IPS-NIHi11 (cell line): ENCODE results near the gene CGNL1.
A peak's percentile ranks its signal among the peaks of the same experiment; 100 is the strongest.

Experiments
- DNase-seq: peaks from one replicate; pipeline ENCODE4 v3.0.0; 2012; ENCODE audit warnings: mixed read lengths, low spot score

CGNL1 gene

GRCh38 chr15:57375827-57376695, at the start of gene CGNL1:
TSS of gene CGNL1 (plus strand) at chr15:57376505. CDS start at chr15:57438000, 61,495 bp downstream.
- DNase-seq, result peak; percentile 92

GRCh38 chr15:57327985-57328471, 48.3 kb upstream of the CGNL1 start:
- DNase-seq, result no peak

DNA sequence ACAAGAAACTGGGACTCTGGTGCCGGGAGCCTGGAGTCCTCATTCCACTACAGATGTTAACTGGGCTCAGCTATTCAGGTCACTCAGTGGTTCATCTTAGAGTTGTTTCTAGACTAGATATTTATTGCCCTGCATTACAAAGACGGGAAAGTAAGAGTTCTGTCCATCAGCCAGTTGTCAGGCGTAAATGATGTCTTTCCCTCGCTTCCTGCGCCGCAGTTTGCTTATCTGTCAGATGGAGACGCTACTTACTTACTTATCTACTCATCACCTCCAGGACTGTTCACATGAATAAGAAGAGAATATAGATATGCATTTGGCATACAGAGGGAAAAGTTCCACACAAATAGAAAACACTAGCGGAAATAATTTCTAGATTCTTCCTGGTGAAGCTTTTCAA, 47.8 kb upstream of the CGNL1 start:
- no peak for DNase-seq

DNA sequence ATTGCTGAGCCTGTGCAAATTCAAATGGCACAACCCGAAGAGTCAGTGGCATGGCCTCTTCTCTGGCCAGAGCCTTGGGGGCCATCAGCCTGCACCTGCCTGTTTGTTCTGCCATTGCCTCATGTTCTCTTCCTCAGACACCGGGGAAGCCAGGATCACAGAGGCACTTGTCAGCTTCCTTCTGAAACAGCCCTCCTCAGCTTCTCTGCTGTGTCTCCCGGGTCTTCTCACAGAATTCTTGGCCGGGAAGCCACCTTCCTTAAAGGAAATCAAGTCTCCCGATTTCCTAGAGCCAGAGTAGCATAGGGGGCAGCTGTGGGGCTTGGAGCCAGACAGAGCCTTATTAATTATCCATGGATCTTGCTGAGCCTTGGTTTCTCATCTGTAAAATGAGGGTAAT, 47.4 kb upstream of the CGNL1 start:
- no peak for DNase-seq

- DNase-seq, result no peak
Measured at GRCh38 chr15:57329582-57330367, 46.5 kb upstream of the CGNL1 start.

DNA sequence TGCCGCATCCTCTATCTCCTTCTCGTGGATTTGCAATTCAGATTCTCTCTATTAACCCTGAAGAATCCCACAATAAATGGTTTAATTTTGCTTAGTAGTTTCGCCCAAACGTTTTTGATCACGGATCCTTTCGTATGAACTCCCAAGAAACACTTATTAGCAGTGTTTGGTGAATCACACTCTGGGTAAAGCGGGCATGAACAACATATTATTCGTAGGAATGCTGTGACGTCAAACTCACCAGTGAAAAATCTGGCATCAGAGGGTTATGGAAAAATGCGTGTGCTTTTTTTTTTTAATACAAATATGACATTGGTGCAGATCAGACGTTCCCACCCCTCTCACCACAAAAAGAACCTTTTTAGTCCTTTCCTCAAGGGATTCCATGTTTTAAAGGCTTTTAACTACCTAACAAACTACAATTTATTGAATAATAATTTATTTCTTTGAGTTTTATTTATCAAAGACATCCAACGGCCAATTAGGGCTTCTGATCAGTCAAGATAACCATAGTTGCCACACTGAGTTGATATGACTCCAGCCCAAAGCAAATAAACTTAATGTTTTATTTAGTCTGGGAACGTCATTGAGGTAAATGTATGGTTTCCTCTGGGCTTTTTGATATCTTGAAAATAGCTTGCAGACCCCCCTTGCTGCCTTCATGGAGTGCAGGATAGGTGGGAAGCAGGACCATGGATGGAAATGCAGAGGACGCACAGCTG, 45.5 kb upstream of the CGNL1 start:
- DNase-seq, result no peak

- DNase-seq, result no peak
Measured at GRCh38 chr15:57332326-57332725, 44.0 kb upstream of the CGNL1 start.

DNA sequence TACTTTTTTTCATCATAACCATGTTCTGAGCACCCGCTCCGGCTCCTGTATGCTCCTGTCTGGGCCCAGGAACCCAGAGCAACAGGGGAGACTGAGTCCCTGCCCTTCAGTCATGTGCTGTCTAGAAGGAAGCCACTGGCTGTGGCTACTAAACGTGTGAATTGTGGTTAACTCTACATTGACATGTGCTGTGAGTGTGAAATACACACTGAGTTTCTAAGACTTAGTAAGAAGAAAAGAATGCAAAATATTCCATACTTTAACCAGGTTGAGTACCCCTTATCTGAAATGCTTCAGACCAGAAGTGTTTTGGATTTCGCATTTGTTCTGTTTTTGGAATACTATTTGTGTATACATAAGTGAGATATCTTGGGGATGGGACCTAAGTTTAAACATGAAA, 42.8 kb upstream of the CGNL1 start:
- no peak for DNase-seq

DNA sequence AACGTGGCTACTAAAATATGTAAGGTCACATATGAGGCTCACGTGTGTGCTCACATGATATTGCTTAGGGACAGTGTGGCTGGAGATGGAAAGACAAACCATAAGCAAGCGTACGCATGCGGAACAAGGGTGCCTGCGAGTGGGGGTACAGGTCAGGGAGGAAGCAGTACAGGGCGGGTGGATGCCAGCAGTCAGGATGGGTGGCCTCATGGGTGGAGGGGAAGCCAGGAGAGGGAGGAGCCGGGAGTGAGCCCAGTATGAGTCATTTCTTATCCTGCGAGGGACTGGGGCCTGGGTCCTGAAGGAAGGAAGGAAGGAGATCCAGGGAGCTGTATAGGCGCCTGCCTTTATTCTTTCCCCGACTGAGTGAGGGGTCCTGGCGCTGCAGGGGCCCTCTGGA, 42.0 kb upstream of the CGNL1 start:
- DNase-seq, result no peak

- no peak for DNase-seq
Measured at GRCh38 chr15:57335293-57335715, 41.0 kb upstream of the CGNL1 start.

GRCh38 chr15:57335719-57336118, 40.6 kb upstream of the CGNL1 start:
- DNase-seq, result no peak

DNA sequence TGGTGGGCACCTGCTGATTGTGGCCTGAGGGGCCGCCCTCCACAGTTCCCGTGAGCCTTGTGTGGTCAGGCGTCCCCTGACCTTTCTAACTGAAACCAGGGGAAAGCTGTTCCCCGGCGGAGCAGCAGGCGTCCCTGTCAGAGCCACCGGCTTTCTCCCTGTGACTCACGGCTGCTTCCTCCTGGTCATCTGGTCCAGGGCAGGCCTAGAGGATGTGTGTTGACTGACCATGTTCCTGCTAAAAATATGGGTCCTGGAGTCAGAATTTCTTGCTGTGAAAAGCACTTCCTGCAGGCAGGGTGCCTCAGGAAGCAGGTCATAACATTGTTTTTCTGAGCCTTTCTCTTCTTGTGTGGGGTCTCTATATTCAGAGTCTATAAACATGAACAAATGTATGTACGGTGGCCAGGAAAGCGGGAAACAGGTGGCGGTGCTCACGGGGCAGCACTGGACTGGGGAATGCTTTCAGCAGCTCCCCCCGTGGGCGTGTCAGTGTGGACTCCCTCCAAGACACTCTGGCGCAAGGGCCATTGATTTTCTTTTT, 38.4 kb upstream of the CGNL1 start:
- no peak for DNase-seq

DNA sequence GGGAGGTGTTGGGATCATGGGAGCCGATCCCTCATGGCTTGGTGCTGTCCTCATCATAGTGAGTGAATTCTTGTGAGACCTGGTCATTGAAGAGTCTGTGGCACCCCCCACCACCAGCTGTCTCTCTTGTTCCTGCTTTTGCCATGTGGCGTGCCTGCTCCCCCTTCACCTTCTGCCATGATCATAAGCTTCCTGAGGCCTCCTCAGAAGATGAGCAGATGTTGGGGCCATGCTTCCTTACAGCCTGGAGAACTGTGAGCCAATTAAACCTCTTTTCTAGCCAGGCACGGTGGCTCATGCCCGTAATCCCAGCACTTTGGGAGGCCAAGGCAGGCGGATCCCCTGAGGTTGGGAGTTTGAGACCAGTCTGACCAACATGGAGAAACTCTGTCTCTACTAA, 37.0 kb upstream of the CGNL1 start:
- no peak for DNase-seq

DNA sequence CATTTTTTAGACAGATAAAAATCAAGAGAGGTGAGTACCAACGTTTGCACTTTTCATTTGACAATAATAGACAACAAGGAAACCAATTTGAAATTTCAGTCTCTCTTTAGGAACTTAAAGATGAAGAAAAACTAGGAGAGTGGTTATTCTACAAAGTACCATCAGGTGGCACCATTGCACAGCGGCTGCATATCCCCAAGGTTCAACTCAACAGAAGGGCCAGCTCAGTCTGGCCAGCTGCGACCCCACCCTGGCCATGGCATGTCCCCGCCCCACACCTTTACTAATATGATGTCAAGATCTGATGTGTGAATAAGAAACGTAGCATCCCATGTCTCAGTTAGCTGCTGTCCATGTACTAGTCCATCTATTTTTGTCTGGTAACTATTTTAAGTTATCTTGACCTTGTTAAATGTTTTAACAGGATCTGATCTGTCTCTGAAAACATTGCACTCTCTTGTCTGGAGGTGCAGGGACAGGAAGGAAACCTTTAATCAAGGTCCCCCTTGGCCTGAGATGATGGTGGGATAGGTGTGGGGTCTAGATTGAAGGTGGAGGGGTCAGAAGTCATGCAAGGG, 35.5 kb upstream of the CGNL1 start:
- DNase-seq, result peak; percentile 74

DNA sequence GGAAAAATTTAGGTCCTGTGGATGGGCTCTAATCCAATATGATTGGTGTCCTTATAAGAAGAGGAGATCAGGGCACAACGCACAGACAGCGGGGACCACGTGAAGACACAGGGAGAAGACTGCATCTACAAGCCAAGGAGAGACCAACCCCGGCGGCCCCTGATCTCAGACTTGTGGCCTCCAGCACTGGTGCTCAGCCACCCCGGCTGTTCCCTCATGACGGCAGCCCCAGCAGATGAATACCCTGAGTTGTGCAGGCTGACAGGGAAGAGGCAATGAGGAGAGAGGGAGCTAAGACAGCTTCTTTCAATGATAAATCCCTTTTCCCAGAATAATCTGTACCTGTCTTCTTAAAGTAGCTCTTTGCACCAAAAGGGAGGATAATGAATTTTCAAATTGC, 33.3 kb upstream of the CGNL1 start:
- no peak for DNase-seq

DNA sequence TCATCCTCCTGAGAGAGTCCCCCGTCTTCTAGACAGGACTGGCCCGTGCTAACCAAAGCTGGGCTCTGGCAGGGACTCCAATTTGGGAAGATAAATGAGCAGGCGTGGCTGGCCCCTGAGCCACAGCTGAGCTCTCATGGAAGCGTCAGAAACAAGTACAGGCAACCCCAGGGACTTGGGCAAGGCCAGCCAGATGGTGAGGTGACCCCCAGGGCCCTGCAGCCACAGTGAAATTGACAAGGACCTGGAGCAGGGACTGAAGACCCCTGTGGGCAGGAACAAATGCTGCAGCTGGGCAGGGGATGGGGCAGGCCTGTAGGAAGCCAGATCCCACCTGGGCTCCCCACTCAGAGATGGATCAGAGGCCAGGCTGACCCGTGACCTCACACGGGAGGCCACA, 32.8 kb upstream of the CGNL1 start:
- no peak for DNase-seq

GRCh38 chr15:57344282-57344681, 32.0 kb upstream of the CGNL1 start:
- DNase-seq, result no peak

DNA sequence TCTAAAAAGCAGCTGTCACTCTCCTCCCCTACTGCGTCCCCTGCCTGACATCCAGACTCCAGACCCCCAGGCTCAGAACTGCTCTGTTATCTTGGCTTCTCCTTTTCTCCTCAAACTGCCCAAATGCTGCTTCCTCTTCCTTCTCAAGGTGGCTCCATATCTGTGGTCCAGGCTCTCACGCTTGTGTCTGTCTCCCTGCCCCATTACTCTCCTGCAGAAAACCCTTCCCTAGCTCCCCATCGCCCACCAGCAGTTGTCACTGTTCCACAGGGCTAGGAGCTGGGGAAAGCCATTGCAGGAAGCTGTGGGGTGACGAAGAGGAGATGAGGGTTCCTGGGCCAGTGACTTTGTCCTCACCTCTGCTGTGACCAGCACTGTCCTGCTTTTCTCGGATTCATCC, 30.7 kb upstream of the CGNL1 start:
- DNase-seq, result peak; percentile 53

GRCh38 chr15:57348081-57348480, 28.2 kb upstream of the CGNL1 start:
- no peak for DNase-seq

- no peak for DNase-seq
Measured at GRCh38 chr15:57352535-57353316, 23.6 kb upstream of the CGNL1 start.

- DNase-seq, result no peak
Measured at GRCh38 chr15:57353317-57353804, 22.9 kb upstream of the CGNL1 start.
